GM12872 (cell line): ENCODE data around the gene ERMP1.

Experiments
- TF ChIP-seq, protein P1 (sequence below): IDR thresholded peaks from 3 replicates; pipeline ENCODE4 v1.5.1; 2011; ENCODE audit warnings: low read depth, mild to moderate bottlenecking, low read length, moderate library complexity; ENCODE audit not compliant: insufficient read depth

The ERMP1 gene

GRCh38 chr9:5851445-5851844 lies 18.5 kb upstream of the ERMP1 start:
- TF ChIP-seq, protein P1, sequence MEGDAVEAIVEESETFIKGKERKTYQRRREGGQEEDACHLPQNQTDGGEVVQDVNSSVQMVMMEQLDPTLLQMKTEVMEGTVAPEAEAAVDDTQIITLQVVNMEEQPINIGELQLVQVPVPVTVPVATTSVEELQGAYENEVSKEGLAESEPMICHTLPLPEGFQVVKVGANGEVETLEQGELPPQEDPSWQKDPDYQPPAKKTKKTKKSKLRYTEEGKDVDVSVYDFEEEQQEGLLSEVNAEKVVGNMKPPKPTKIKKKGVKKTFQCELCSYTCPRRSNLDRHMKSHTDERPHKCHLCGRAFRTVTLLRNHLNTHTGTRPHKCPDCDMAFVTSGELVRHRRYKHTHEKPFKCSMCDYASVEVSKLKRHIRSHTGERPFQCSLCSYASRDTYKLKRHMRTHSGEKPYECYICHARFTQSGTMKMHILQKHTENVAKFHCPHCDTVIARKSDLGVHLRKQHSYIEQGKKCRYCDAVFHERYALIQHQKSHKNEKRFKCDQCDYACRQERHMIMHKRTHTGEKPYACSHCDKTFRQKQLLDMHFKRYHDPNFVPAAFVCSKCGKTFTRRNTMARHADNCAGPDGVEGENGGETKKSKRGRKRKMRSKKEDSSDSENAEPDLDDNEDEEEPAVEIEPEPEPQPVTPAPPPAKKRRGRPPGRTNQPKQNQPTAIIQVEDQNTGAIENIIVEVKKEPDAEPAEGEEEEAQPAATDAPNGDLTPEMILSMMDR, result no peak

DNA sequence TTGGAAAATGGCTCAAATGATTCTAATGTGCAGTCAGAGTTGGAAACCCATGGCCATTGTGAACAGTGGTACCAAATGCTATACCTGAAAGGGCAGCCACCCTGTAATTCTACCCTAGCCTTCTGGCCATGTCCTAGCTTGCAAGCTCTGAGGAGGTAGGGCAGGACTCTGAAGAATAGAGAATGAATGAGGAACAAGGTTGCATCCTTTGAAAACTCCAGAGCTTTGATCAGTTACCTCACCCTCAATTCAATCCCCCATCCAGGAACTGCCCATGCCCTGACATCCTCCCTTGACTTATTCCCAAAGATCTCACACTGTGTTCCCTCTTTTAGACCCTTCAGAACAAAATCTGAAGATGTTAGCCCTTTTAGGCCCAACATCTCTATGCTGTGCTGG lies 17.8 kb upstream of the ERMP1 start:
- TF ChIP-seq, protein P1, result no peak

DNA sequence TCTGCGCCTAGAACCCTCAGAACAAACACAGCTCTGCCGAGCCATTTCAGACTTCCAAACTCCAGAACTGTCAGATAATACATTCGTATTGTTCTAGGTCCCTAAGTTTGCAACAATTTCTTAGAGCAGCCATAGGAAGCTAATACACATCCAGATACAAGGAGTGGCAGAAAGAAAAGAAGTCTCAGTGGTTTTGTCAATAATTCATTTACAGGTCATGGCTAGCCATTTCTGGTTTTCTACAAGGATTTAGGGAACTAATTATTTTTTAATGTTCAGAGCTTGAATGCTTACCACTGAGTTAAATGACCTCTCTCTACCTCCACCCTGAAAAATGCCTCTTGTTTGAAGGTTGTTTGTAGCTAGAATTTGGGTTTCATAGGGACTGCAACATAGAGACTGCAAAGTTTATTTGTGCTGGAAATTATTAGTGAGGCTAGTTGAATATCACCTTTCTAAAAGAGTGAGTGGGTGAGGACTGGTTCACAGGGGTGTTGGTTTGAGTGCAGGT lies 15.5 kb upstream of the ERMP1 start:
- TF ChIP-seq, protein P1, result no peak

DNA sequence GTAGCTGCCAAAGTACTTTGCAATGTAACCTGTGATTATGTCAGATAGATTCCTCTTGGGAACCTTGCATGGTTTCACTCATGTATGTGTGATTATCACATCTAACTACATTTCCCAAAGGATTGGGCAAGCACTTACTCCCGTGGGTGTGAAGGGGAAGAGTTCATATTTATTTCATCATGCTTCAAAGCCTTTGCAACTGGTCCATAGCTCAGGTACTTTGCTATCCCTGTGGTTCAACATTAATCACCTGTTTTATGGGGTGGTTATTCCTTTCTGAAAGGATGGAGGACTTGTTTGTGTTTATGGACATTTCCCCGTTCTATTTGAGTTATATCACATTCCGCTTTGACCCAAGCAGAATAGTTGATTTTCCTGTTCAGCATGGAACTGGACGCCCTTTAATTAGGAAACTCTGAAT lies 13.6 kb upstream of the ERMP1 start:
- TF ChIP-seq, protein P1, result no peak

DNA sequence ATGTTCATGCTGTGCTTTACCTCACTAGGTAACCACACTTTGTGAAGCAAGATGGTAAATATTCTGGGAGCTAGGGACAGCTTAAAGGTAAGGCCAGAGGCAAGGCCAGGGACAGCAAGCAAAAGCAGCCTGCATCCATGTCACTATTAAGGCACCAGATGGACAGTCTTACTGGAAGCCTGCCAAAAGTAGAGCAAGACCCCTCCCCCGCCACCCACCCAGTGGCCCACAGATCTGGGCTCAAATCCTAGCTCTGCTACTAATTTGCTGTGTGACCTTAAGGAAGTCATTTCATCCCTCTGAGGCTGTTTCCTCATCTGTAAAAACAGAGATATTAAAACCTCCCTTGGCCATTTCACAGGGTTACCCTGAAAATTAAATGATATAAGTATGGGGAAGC lies 13.2 kb upstream of the ERMP1 start:
- TF ChIP-seq, protein P1, result no peak

- TF ChIP-seq, protein P1, result no peak
These were observed 12.2 kb upstream of the ERMP1 start for GRCh38 chr9:5845157-5845531.

DNA sequence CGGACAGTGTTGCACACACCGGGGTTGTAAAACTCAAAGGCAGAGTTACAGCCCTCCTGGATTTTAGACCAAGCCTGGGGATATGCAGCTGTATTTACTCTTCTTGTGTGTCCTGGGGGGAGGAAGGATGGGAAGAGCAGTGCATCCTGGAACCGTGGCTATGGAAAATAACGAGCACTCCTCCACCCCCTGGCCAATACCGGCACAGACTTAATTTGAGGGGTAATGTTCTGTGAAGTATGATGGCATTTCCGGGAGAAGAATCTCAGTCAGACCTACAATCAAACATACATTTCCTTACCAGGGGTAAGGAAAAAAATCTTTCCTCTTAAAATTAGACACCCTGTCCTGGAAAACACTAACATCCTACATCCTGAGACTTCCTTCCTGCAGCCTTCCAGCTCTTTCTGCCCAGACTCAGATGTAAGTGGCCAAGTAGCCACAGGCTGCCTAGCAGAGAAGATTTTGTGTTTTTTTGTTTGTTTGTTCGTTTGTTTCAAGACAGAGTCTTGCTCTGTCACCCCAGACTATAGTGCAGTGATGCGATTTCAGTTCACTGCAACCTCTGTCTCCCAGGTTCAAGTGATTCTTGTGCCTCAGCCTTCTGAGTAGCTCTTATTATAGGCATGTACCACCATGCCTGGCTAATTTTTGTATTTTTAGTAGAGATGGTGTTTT lies 11.0 kb upstream of the ERMP1 start:
- TF ChIP-seq, protein P1, result no peak
